ENCODE data around the gene PXDN.

The PXDN gene

GRCh38 chr2:1754461-1755170 is 10.3 kb upstream of the PXDN start:
- DNase-seq (ENCODE audit: low spot score), result no peak

DNA sequence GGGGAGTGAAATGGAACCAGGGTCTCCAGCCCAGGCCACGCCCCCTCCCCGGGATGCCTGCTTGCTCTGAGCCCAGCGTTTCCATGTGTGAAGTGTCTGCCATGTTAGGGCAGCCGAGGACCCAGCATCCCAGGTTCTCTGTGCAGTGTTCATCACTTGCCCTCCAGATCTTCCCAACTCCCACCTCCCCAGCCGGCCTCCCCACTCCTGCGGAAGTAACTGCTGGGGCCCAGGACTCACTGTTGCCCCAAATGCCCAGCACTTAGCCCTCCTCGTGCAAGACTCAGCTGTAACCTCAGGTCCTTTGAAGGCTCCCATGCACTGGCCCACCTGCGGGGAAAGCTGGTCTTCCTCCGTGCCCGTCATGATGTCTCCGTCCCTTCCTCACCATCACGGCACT is 9.7 kb upstream of the PXDN start:
- no peak for DNase-seq (ENCODE audit: low spot score)

DNA sequence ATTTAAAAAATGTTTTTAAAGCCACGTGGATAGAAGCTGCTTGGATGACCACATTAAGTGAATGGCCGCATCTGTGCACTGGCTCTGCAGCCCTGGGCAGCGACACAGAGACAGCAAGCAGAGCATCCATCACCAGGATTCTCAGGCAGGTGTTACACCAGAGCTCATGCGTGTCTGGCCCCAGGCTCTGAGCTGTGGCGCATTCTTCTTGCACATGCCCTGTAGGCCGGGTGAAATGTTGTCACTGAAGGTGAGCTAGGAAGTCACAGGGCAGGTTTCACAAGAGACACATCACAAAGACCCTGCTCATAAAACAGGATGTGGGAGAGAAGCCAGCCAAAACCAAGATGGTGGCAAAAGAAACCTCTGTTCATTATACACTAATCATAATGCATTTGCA is 8.4 kb upstream of the PXDN start:
- DNase-seq (ENCODE audit: low spot score), result no peak

GRCh38 chr2:1751767-1752725 is 7.7 kb upstream of the PXDN start:
- DNase-seq (ENCODE audit: low spot score), result no peak

GRCh38 chr2:1750933-1751766 is 6.8 kb upstream of the PXDN start:
- DNase-seq (ENCODE audit: low spot score), result peak; percentile 80

GRCh38 chr2:1750270-1750932 is 6.1 kb upstream of the PXDN start:
- DNase-seq (ENCODE audit: low spot score), result no peak

GRCh38 chr2:1749489-1750119 is 5.3 kb upstream of the PXDN start:
- DNase-seq (ENCODE audit: low spot score), result no peak

DNA sequence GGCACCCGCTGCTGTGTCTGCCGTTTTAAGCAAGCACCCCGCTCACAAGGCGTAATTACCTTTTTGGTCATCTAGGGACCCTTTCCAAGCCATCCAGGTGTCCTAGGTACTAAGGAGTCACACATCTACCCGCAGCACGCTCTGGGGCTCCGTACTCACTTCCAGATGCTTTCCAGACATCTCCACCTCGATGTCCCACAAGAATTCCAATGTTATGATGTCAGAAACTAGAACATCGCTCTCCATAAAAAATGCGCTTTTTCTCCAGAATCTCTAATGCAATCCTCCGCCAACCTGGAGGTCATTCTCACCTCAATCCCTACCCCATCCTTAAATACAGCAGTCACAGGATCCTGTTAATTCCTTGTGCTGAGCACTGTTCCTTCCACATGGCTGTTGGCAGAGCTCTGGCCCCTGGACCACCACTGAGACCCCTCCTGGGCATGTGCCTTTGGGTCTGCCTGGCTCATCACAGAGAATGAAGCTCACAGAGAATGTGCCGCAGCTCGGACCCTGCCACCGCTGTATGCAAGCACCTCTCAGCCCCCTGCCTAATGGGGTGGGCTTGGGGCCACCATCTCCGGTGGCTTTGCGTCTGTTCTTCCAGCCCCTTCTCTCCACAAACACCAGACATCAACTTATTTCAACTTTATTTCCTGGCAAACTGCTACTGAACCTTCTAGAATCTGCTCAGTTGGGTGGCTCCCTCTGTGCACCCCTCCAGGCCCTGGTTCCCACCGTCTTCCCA is 4.6 kb upstream of the PXDN start:
- peak; percentile 18 for DNase-seq (ENCODE audit: low spot score)

DNA sequence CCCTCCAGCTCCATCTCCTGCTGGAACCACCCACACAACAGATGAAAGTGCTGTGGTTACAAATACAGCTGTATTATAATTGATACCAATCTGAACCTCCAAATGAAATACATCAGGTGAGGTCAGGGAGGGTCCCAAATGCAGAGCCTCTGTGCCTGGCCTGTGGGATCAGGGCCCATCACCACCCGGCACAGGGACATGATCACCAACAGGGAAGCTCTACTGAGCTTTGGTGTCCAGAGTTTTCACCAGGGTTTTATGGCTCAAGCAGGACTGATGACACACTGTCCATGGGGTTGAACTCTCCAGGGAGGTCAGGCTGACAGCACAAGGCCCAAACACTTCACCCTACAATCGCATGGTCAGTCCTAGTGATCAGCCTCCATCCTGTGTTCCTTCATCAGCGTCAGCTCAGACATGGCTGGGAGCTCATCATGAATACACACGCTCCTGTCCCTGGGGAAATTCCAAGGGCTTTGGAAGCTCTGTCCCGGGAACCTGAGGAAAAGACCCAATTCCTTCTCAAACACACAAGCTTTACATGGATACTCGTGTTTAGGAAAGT is 3.9 kb upstream of the PXDN start:
- DNase-seq (ENCODE audit: low spot score), result peak; percentile 36

DNA sequence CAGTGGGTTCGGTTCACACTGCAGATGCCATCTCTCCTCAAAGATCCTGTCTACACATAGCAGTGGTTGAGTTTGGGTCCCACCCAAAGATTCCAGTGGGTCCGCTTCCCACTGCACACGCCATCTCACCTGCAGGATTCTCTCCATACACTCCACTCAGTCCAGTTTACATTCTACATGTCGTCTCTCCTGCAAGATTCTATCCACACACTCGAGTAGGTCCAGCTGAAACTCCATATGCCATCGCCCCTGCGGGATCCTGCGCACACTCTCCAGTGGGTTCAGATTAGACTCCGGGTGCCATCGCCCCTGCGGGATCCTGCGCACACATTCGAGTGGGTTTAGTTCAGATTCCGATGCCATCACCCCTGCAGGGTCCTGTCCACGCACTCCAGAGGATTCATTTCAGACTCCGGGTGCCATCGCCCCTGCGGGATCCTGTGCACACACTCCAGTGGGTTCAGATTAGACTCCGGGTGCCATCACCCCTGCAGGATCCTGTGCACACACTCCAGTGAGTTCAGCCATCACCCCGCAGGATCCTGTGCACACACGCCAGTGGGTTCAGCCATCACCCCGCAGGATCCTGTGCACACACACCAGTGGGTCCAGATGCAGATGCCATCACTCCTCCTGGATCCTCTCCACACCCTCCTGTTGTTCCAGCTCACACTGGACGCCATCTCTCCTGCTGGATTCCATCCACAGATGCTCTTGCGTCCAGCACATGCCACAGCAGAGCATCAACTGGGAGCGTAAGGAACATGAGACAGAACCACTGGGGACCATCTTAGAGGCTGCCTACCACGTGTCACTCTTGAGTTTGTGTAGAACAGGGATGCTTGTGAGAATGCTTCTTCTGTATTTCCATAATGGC is 3.0 kb upstream of the PXDN start:
- peak; percentile 34 for DNase-seq (ENCODE audit: low spot score)

GRCh38 chr2:1746174-1747064 is 2.1 kb upstream of the PXDN start:
- DNase-seq (ENCODE audit: low spot score), result peak; percentile 31

GRCh38 chr2:1745171-1746023 is 1.1 kb upstream of the PXDN start:
- peak; percentile 51 for DNase-seq (ENCODE audit: low spot score)

- peak; percentile 82 for DNase-seq (ENCODE audit: low spot score)
Observed at GRCh38 chr2:1744151-1744445, 217 bp downstream of the PXDN start.

DNA sequence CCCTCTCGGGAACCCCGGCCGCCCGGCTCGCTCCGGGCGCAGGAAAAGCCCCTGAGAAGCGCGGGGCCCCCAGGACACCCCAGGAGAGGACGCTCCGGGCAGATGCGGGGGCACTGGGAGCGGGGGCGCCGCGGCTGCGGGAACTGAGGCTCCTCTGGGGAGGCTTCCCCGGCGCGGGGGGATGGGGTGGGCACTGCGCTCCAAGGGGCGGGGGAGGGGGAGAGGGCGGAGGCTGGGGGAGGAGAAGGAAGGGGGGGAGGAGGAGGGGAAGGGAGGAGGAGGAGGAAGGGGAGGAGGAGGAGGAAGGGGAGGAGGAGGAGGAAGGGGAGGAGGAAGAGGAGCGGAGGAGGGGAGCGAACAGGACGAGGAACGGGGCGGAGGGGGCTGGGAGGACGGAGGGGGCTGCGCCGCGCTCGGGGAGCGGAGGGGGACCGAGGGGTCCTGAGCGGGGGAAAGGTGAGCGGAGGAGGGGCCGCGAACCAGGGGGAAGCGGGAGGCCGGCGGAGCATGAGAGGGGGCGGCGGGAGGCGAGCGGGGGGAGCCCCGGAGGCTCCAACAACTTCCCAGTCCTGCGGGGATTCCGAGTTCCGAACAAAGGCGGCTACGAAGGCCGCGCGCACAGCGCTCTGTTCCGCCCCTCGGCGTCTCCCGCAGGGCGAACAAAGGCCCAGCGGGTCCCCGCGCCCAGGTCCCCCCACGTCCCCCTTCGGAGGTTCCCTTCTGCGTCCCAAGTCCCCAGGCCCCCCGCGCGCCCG is 742 bp downstream of the PXDN start:
- peak; percentile 75 for DNase-seq (ENCODE audit: low spot score)

DNA sequence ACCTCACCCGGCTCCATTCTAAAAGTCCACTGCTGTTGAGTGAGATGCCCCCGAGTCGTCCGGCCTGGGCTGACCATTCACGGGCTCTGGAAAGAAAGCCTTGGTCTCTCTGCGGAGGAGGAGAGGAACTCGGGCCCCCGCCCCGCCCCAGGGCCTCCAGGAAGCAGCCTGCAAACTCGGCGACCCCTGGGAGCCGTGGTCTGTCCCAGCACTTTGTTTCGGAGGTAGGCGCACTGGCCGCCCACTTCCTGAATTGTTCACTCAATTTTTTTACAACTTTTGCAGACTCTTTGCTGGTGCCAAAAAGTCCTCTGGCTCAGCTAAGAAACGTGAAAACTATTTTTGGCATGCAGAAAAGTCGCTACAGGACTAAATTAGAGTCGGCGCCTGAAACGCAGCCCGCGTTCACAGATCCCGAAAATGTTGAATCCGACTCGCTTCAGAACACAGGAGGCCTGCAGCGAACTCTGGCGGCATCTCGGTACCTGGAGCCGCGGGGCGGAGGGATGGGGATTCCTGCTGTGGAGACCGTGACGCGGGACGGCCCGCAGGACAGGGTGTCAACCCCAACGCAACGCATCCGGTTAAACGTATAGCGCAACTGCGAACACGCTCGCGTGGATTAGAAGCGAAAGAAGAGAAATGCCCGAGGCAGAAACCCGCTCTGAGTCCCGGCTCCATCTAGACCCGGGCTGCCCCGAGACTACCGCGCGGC is 1.5 kb downstream of the PXDN start:
- DNase-seq (ENCODE audit: low spot score), result peak; percentile 83

DNA sequence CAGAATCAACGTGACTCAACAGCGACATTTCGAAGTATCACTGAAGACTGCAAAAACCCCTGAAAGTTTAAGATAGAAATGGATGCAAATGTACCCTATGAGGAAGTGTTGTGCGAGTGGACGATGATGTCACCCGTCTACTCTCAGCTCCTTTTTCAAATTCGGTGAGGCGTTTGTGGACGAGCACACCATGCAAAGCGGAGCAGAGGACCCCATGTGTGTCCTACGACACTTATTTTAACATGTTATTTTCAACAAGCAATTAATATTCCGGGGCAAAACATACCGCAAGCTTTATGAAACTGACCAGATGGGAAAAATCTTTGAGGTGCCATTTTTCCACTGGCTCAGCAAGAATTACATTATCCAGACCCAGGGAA is 2.0 kb downstream of the PXDN start:
- no peak for DNase-seq (ENCODE audit: low spot score)

Data from ecto neural progenitor cell (in vitro differentiated cells).